Smooth muscle cell (in vitro differentiated cells): ENCODE measurements around the gene SARDH. TPM values are rescaled to one million over a fixed set of nuclear protein-coding genes. Genes with fewer than 3 reads are reported as not detected.

Experiments
- DNase-seq: peaks from one replicate; lab custom pipeline; 2025; ENCODE audit not compliant: unreplicated experiment; lab: John Stamatoyannopoulos, UW
- H2AFZ ChIP-seq: fragments of 200-600 bp; sonication (generic); 2 replicates; pipeline ENCODE4 v1.6.0; 2016; ENCODE audit warnings: antibody characterized with exemption, low read depth, mild to moderate bottlenecking
- H3F3A ChIP-seq: fragments of 200-600 bp; sonication (generic); 2 replicates; pipeline ENCODE4 v1.6.0; 2017; ENCODE audit warnings: antibody characterized with exemption, low read depth
- H3K27ac ChIP-seq: fragments of 200-600 bp; sonication (generic); 2 replicates; pipeline ENCODE4 v1.5.1; 2016; ENCODE audit warnings: low read depth, mild to moderate bottlenecking
- H3K27me3 ChIP-seq: fragments of 200-600 bp; sonication (generic); 2 replicates; pipeline ENCODE4 v1.6.1; 2016; ENCODE audit warnings: low read depth, mild to moderate bottlenecking
- H3K36me3 ChIP-seq: fragments of 200-600 bp; sonication (generic); 2 replicates; pipeline ENCODE4 v1.5.1; 2016; ENCODE audit warnings: low read depth
- H3K4me1 ChIP-seq: fragments of 200-600 bp; sonication (generic); 2 replicates; pipeline ENCODE4 v1.5.1; 2016; ENCODE audit warnings: low read depth
- H3K4me2 ChIP-seq: fragments of 200-600 bp; sonication (generic); 2 replicates; pipeline ENCODE4 v1.6.0; 2016; ENCODE audit warnings: mild to moderate bottlenecking
- H3K4me3 ChIP-seq: fragments of 200-600 bp; sonication (generic); 2 replicates; pipeline ENCODE4 v1.5.1; 2016; ENCODE audit warnings: mild to moderate bottlenecking
- H3K79me2 ChIP-seq: fragments of 200-600 bp; sonication (generic); 2 replicates; pipeline ENCODE4 v1.6.0; 2016; ENCODE audit warnings: low read depth, mild to moderate bottlenecking
- H3K9ac ChIP-seq: fragments of 200-600 bp; sonication (generic); 2 replicates; pipeline ENCODE4 v1.6.0; 2016; ENCODE audit warnings: low read depth
- H3K9me3 ChIP-seq: fragments of 200-600 bp; sonication (generic); replicated peaks from 2 replicates; pipeline ENCODE4 v1.5.1; 2016; ENCODE audit warnings: low read depth
- H4K20me1 ChIP-seq: fragments of 200-600 bp; sonication (generic); 2 replicates; pipeline ENCODE4 v1.6.0; 2016; ENCODE audit warnings: low read depth
- CTCF ChIP-seq: fragments of 200-600 bp; sonication (generic); IDR thresholded peaks from 2 replicates; pipeline ENCODE4 v1.5.1; 2017; ENCODE audit warnings: borderline replicate concordance, mild to moderate bottlenecking, antibody characterized with exemption; ENCODE audit not compliant: insufficient read depth, poor library complexity, severe bottlenecking
- WGBS: methylation state at CpG from one replicate; pipeline ENCODE4 v1.1.7; 2016; ENCODE audit warnings: low lambda C conversion rate; 5-methylcytosine and 5-hydroxymethylcytosine counted together
- polyA plus RNA-seq: library from polyadenylated mRNA; unstranded; fragments of >200 nt; fragmentation: Nextera tagmentation; extraction: Ambion mirVana; gene quantifications from 2 replicates; pipeline ENCODE4 v1.2.1, GENCODE V29; 2016
- total RNA-seq: library from RNA; depleted of rRNA; stranded (reverse); fragments of >200 nt; gene quantifications from 2 replicates; pipeline ENCODE4 v1.2.3, GENCODE V29; 2014

Gene SARDH
- total and polyA plus RNA-seq, 2 experiments from 2014 or later: 3.3 to 10.1 TPM

GRCh38 chr9:133739408-133740280 lies 1.5 kb upstream of the SARDH start:
- Histone ChIP-seq H3K9ac (no peak overlapping the region), H3K27ac (no peak overlapping the region), H3K9me3 (no peaks in the 10 kb centered on the region), H3K4me3 (no peak overlapping the region), H3K79me2 (no peaks in the 10 kb centered on the region), H3K4me1 (peaks cover 13% of the 10 kb centered on the region), H3K36me3 (no peaks in the 10 kb centered on the region), H4K20me1 (no peaks in the 10 kb centered on the region), H2AFZ (no peak overlapping the region), H3F3A (no peaks in the 10 kb centered on the region), H3K27me3 (no peaks in the 10 kb centered on the region), H3K4me2 (no peak overlapping the region)
- no peak for TF ChIP-seq CTCF
- no peak for DNase-seq
- 90% methylated on average over 17 of the region's 17 CpGs for WGBS

GRCh38 chr9:133738640-133739225 lies 581 bp upstream of the SARDH start:
- Histone ChIP-seq H3K79me2 (no peaks in the 10 kb centered on the region), H3K4me3 (peak overlapping the region; percentile 44), H3K36me3 (no peaks in the 10 kb centered on the region), H4K20me1 (no peaks in the 10 kb centered on the region), H2AFZ (no peak overlapping the region), H3K4me2 (peak overlapping the region; percentile 88), H3K27ac (no peak overlapping the region), H3F3A (no peaks in the 10 kb centered on the region), H3K4me1 (peaks cover 13% of the 10 kb centered on the region), H3K9ac (no peak overlapping the region), H3K9me3 (no peaks in the 10 kb centered on the region), H3K27me3 (no peaks in the 10 kb centered on the region)
- WGBS: 86% methylated on average over 13 of the region's 13 CpGs
- DNase-seq: no peak
- no peak for TF ChIP-seq CTCF

GRCh38 chr9:133737071-133737773 lies 930 bp downstream of the SARDH start:
- Histone ChIP-seq H3K4me3 (peak overlapping the region; percentile 44), H3K9me3 (no peaks in the 10 kb centered on the region), H2AFZ (no peak overlapping the region), H3K79me2 (no peaks in the 10 kb centered on the region), H3K4me2 (peak overlapping the region; percentile 88), H3K9ac (no peak overlapping the region), H3K4me1 (peaks cover 13% of the 10 kb centered on the region), H3K27me3 (no peaks in the 10 kb centered on the region), H3F3A (no peaks in the 10 kb centered on the region), H3K36me3 (no peaks in the 10 kb centered on the region), H3K27ac (no peak overlapping the region), H4K20me1 (no peaks in the 10 kb centered on the region)
- 93% methylated on average over 13 of the region's 15 CpGs for WGBS
- no peak for DNase-seq
- TF ChIP-seq CTCF: no peak
